ENCODE results near the gene LILRA6. TPM values are rescaled to one million over a fixed set of nuclear protein-coding genes. Genes with fewer than 3 reads are reported as not detected.

LILRA6 gene
- total and polyA plus RNA-seq, 2 of the 13 experiments (the other 11 are each of a cell fraction or from before 2014, with no cell fraction given): not detected

DNA sequence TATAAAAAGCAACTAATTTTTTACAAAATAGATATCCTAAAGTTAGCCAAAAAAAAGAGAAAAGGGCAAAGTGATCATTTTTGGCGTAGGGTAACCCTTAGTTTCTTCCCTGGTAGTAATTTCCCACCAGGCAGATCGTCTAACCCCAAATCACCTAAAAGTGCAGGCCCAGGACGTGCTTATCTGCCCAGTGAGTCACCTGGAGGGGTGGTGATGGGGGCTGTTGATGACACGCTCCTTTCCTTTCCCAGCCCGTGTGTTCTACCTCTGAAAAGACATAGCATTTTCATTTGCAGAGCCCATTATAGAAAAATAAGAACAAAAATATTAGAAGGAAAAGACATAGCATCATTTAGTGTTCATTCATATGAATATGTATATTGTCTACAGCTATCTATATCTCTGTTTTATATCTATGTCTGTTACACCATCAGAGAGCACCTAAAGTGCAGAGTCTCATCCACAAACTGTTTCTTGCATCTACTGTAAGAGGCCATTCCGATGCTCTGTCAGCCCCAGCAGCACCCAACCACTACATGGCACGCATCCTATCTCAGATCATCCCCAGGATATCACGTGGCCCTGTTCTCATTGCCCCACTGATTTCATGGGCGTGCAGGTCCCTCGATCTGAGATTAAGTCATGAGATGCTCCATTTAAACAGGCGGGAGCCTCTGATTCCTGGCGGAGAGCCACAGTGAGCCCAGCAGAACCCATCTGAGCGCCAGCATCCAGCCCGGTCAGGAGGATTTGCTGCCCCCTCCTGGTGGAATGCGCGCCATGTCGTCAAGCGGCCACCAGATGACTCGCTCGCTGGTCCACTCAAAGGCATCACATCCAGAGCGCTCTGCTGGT lies 11.3 kb downstream of the LILRA6 start (continued):
- TF ChIP-seq DR1 (CRISPR knock-in tag; IDR thresholded peaks at IDR 0.05) (no peak), U2AF2 (IDR thresholded peaks at IDR 0.05; ENCODE audit: low read depth, low read length) (no peak), SP5 (CRISPR knock-in tag; IDR thresholded peaks at IDR 0.05; ENCODE audit: borderline replicate concordance, low read depth) (0 out of 2 replicates have a peak, but pooled peaks have one; percentile 36), ARHGAP35 (CRISPR knock-in tag; IDR thresholded peaks at IDR 0.05; ENCODE audit: borderline replicate concordance) (no peak; the same call in 1 of the 2 replicates), NCOA5 (CRISPR knock-in tag; IDR thresholded peaks at IDR 0.05) (no peak), JARID2 (CRISPR knock-in tag; IDR thresholded peaks at IDR 0.05; ENCODE audit: insufficient replicate concordance) (no peak), MXI1 (IDR thresholded peaks at IDR 0.05; ENCODE audit: borderline replicate concordance, low read depth, low read length) (no peak; the same call in 2 of the 3 replicates), SNAI1 (CRISPR knock-in tag; IDR thresholded peaks at IDR 0.05; ENCODE audit: borderline replicate concordance) (no peak), ZIK1 (CRISPR knock-in tag; IDR thresholded peaks at IDR 0.05; ENCODE audit: borderline replicate concordance, low read depth) (no peak), MIER2 (CRISPR knock-in tag; IDR thresholded peaks at IDR 0.05) (peak; percentile 65; the same call in 1 of the 2 replicates), JUN (CRISPR knock-in tag; IDR thresholded peaks at IDR 0.05) (no peak), MEF2D (CRISPR knock-in tag; IDR thresholded peaks at IDR 0.05) (peak; percentile 46; the same call in 1 of the 2 replicates), ZMYM3 (CRISPR knock-in tag; IDR thresholded peaks at IDR 0.05) (peak; percentile 64; the same call in 1 of the 2 replicates), ZSCAN30 (CRISPR knock-in tag; IDR thresholded peaks at IDR 0.05) (no peak), ZNF788 (CRISPR knock-in tag; IDR thresholded peaks at IDR 0.05; ENCODE audit: borderline replicate concordance) (peak; percentile 60; the same call in 1 of the 2 replicates), RCOR2 (CRISPR knock-in tag; IDR thresholded peaks at IDR 0.05) (no peak), ZFP36 (IDR thresholded peaks at IDR 0.05; ENCODE audit: borderline replicate concordance, low read depth, low read length, partially characterized antibody) (no peak), MZF1 (CRISPR knock-in tag; IDR thresholded peaks at IDR 0.05; ENCODE audit: borderline replicate concordance) (no peak), TMF1 (CRISPR knock-in tag; IDR thresholded peaks at IDR 0.05; ENCODE audit: low read depth) (no peak)
- TF ChIP-seq, protein P1, sequence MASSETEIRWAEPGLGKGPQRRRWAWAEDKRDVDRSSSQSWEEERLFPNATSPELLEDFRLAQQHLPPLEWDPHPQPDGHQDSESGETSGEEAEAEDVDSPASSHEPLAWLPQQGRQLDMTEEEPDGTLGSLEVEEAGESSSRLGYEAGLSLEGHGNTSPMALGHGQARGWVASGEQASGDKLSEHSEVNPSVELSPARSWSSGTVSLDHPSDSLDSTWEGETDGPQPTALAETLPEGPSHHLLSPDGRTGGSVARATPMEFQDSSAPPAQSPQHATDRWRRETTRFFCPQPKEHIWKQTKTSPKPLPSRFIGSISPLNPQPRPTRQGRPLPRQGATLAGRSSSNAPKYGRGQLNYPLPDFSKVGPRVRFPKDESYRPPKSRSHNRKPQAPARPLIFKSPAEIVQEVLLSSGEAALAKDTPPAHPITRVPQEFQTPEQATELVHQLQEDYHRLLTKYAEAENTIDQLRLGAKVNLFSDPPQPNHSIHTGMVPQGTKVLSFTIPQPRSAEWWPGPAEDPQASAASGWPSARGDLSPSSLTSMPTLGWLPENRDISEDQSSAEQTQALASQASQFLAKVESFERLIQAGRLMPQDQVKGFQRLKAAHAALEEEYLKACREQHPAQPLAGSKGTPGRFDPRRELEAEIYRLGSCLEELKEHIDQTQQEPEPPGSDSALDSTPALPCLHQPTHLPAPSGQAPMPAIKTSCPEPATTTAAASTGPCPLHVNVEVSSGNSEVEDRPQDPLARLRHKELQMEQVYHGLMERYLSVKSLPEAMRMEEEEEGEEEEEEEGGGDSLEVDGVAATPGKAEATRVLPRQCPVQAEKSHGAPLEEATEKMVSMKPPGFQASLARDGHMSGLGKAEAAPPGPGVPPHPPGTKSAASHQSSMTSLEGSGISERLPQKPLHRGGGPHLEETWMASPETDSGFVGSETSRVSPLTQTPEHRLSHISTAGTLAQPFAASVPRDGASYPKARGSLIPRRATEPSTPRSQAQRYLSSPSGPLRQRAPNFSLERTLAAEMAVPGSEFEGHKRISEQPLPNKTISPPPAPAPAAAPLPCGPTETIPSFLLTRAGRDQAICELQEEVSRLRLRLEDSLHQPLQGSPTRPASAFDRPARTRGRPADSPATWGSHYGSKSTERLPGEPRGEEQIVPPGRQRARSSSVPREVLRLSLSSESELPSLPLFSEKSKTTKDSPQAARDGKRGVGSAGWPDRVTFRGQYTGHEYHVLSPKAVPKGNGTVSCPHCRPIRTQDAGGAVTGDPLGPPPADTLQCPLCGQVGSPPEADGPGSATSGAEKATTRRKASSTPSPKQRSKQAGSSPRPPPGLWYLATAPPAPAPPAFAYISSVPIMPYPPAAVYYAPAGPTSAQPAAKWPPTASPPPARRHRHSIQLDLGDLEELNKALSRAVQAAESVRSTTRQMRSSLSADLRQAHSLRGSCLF (CRISPR knock-in tag; IDR thresholded peaks at IDR 0.05; ENCODE audit: borderline replicate concordance): no peak
- TF ChIP-seq, protein P2, sequence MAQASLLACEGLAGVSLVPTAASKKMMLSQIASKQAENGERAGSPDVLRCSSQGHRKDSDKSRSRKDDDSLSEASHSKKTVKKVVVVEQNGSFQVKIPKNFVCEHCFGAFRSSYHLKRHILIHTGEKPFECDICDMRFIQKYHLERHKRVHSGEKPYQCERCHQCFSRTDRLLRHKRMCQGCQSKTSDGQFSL (CRISPR knock-in tag; IDR thresholded peaks at IDR 0.05): no peak
- TF ChIP-seq, protein P3, sequence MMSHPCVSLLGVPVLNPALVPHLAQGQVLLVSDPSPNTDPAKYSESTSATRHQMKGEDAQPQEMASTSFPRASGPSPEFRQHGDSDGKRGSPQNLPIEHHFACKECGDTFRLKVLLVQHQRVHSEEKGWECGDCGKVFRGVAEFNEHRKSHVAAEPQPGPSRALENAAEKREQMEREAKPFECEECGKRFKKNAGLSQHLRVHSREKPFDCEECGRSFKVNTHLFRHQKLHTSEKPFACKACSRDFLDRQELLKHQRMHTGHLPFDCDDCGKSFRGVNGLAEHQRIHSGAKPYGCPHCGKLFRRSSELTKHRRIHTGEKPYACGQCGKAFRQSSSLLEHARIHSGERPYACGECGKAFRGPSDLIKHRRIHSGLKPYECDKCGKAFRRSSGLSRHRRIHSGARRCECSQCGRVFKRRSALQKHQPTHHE (CRISPR knock-in tag; IDR thresholded peaks at IDR 0.05; ENCODE audit: borderline replicate concordance): no peak
- TF ChIP-seq, protein P4, sequence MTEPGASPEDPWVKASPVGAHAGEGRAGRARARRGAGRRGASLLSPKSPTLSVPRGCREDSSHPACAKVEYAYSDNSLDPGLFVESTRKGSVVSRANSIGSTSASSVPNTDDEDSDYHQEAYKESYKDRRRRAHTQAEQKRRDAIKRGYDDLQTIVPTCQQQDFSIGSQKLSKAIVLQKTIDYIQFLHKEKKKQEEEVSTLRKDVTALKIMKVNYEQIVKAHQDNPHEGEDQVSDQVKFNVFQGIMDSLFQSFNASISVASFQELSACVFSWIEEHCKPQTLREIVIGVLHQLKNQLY (CRISPR knock-in tag; IDR thresholded peaks at IDR 0.05): 0 out of 2 replicates have a peak, but pooled peaks have one; percentile 17

Measured in HepG2 (cell line).